ENCODE measurements around the gene TUBA1A. TPM values are rescaled to one million over a fixed set of nuclear protein-coding genes. Genes with fewer than 3 reads are reported as not detected.
A peak's percentile ranks its signal among the peaks of the same experiment; 100 is the strongest.
"Not testable (repeated sequence)": the region's sequence is repeated elsewhere in the genome, so short reads cannot be mapped to it uniquely, and the experiment has no call there.

The TUBA1A gene
- total and polyA plus RNA-seq, 4 donors: 89.7 to 270 (median 259) TPM

DNA sequence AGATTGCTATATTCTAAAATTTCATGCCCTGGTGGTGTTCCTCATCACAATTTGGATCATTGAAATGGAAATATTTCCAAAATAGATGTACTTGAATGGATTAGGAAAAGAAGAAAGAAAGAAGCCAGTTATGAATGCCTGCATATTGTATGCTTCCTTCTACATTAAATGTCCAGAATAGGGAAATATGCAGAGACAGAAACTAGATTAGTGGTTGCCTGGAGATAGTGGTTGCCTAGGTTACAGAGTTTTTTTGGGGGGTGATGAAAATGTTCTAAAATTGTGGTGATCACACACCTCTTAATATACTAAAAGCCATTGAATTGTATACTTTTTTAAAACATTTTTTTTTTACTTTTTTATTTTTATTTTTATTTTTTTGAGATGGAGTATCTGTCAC is 18.0 kb downstream of the TUBA1A start:
- ATAC-seq (ENCODE audit: insufficient read depth, low FRiP score): no peak
- H3K4me1 ChIP-seq (ENCODE audit: control insufficient read depth in 5 of 5, insufficient read depth in 5 of 5, low read length in 5 of 5): no peaks in the 10 kb centered on the region
- H3K36me3 ChIP-seq (ENCODE audit: control insufficient read depth in 4 of 4, insufficient read depth in 4 of 4, low read length in 4 of 4): no peaks in the 10 kb centered on the region
- H3K9me3 ChIP-seq (ENCODE audit: control insufficient read depth in 4 of 4, insufficient read depth in 3 of 4, low read length in 3 of 4): no peaks in the 10 kb centered on the region
- H3K9ac ChIP-seq (ENCODE audit: insufficient read depth in 1 of 2, low read length in 2 of 2): no peak overlapping the region
- TF ChIP-seq, protein P1, sequence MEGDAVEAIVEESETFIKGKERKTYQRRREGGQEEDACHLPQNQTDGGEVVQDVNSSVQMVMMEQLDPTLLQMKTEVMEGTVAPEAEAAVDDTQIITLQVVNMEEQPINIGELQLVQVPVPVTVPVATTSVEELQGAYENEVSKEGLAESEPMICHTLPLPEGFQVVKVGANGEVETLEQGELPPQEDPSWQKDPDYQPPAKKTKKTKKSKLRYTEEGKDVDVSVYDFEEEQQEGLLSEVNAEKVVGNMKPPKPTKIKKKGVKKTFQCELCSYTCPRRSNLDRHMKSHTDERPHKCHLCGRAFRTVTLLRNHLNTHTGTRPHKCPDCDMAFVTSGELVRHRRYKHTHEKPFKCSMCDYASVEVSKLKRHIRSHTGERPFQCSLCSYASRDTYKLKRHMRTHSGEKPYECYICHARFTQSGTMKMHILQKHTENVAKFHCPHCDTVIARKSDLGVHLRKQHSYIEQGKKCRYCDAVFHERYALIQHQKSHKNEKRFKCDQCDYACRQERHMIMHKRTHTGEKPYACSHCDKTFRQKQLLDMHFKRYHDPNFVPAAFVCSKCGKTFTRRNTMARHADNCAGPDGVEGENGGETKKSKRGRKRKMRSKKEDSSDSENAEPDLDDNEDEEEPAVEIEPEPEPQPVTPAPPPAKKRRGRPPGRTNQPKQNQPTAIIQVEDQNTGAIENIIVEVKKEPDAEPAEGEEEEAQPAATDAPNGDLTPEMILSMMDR (IDR thresholded peaks at IDR 0.05; ENCODE audit: control extremely low read depth, extremely low read depth): no peak
- no peak overlapping the region for H3K4me3 ChIP-seq
- no peaks in the 10 kb centered on the region for H3K27me3 ChIP-seq (ENCODE audit: control insufficient read depth in 3 of 3, insufficient read depth in 3 of 3, low read length in 2 of 3)
- no peak for DNase-seq
- no peak overlapping the region for H3K27ac ChIP-seq (ENCODE audit: low read depth in 1 of 2, low read length in 1 of 2)

- H3K9ac ChIP-seq (ENCODE audit: insufficient read depth in 1 of 2, low read length in 2 of 2): no peak overlapping the region
- H3K9me3 ChIP-seq (ENCODE audit: control insufficient read depth in 4 of 4, insufficient read depth in 3 of 4, low read length in 3 of 4): no peaks in the 10 kb centered on the region
- H3K4me1 ChIP-seq (ENCODE audit: control insufficient read depth in 5 of 5, insufficient read depth in 5 of 5, low read length in 5 of 5): no peaks in the 10 kb centered on the region
- DNase-seq (no peak), ATAC-seq (ENCODE audit: insufficient read depth, low FRiP score) (no peak)
- no peaks in the 10 kb centered on the region for H3K27me3 ChIP-seq (ENCODE audit: control insufficient read depth in 3 of 3, insufficient read depth in 3 of 3, low read length in 2 of 3)
- 94 to 100% methylated on average over 2 of the region's 2 CpGs for WGBS, 2 donors
- no peak overlapping the region for H3K4me3 ChIP-seq
- H3K27ac ChIP-seq (ENCODE audit: low read depth in 1 of 2, low read length in 1 of 2): no peak overlapping the region
- TF ChIP-seq, protein P1 (IDR thresholded peaks at IDR 0.05; ENCODE audit: control extremely low read depth, extremely low read depth): no peak
- H3K36me3 ChIP-seq (ENCODE audit: control insufficient read depth in 4 of 4, insufficient read depth in 4 of 4, low read length in 4 of 4): no peaks in the 10 kb centered on the region
These were observed 23.8 kb downstream of the TUBA1A start for GRCh38 chr12:49165114-49165513.

DNA sequence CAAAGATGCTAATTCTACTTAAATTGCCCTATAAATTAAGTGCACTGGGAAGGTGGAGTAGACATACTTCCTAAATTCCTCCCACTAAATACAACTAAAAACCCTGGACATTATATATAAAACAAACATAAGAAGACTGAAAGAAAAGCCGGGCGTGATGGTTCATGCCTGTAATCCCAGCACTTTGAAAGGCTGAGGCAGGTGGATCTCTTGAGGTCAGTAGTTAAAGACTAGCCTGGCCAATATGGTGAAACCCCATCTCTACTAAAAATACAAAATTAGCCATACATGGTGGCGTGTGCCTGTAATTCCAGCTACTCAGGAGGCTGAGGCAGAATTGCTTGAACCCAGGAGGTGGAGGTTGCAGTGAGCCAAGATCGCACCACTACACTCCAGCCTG is 27.0 kb downstream of the TUBA1A start:
- not testable (repeated sequence) for DNase-seq; H3K36me3 ChIP-seq (ENCODE audit: control insufficient read depth in 4 of 4, insufficient read depth in 4 of 4, low read length in 4 of 4); H3K9me3 ChIP-seq (ENCODE audit: control insufficient read depth in 4 of 4, insufficient read depth in 3 of 4, low read length in 3 of 4); H3K4me1 ChIP-seq (ENCODE audit: control insufficient read depth in 5 of 5, insufficient read depth in 5 of 5, low read length in 5 of 5); ATAC-seq (ENCODE audit: insufficient read depth, low FRiP score); H3K9ac ChIP-seq (ENCODE audit: insufficient read depth in 1 of 2, low read length in 2 of 2); H3K27me3 ChIP-seq (ENCODE audit: control insufficient read depth in 3 of 3, insufficient read depth in 3 of 3, low read length in 2 of 3); H3K4me3 ChIP-seq; H3K27ac ChIP-seq (ENCODE audit: low read depth in 1 of 2, low read length in 1 of 2)
- WGBS, 2 donors: 96 to 97% methylated on average over 4 of the region's 4 CpGs

GRCh38 chr12:49161092-49161795 is 27.6 kb downstream of the TUBA1A start:
- H3K9ac ChIP-seq (ENCODE audit: insufficient read depth in 1 of 2, low read length in 2 of 2): no peak overlapping the region
- TF ChIP-seq, protein P1 (IDR thresholded peaks at IDR 0.05; ENCODE audit: control extremely low read depth, extremely low read depth): no peak
- H3K4me1 ChIP-seq (ENCODE audit: control insufficient read depth in 5 of 5, insufficient read depth in 5 of 5, low read length in 5 of 5): no peaks in the 10 kb centered on the region
- no peaks in the 10 kb centered on the region for H3K36me3 ChIP-seq (ENCODE audit: control insufficient read depth in 4 of 4, insufficient read depth in 4 of 4, low read length in 4 of 4)
- WGBS, 2 donors: 52 to 66% methylated on average over 6 of the region's 6 CpGs
- no peaks in the 10 kb centered on the region for H3K9me3 ChIP-seq (ENCODE audit: control insufficient read depth in 4 of 4, insufficient read depth in 3 of 4, low read length in 3 of 4)
- no peak overlapping the region for H3K27ac ChIP-seq (ENCODE audit: low read depth in 1 of 2, low read length in 1 of 2)
- no peak overlapping the region for H3K4me3 ChIP-seq
- H3K27me3 ChIP-seq (ENCODE audit: control insufficient read depth in 3 of 3, insufficient read depth in 3 of 3, low read length in 2 of 3): no peaks in the 10 kb centered on the region
- ATAC-seq (ENCODE audit: insufficient read depth, low FRiP score) (no peak), DNase-seq (peak in 1 of 3 donors; percentile 4)

All from lung (tissue), 12 donors.